Pancreas (tissue), 10 donors: Measurements from ENCODE around the gene STRBP. TPM values are rescaled to one million over a fixed set of nuclear protein-coding genes. Genes with fewer than 3 reads are reported as not detected.

ENCODE experiments used
- ATAC-seq, 4 donors: fragments of 200-7000 bp; cut with Tn5 transposase; one replicate each; pipeline versions ENCODE4 v1.8.0 to v1.9.1; 2020; ENCODE audit warnings: mild to moderate bottlenecking in 4 of 4, moderate library complexity in 4 of 4
- DNase-seq, 6 donors: peaks; one replicate each; pipeline ENCODE4 v3.0.0-alpha.2; 2020
- FAIRE-seq: peaks from 2 replicates; lab custom pipeline; 2012; peaks lifted over from hg19 to GRCh38; lab: Jason Lieb, UNC
- H3K27ac ChIP-seq, 4 donors: fragments of 200-600 bp; sonication (generic); 1 replicate in 3 of 4; 2 replicates in 1 of 4; pipeline versions ENCODE4 v1.5.0 to v1.8.0; 2020
- H3K27me3 ChIP-seq, 4 donors: fragments of 200-600 bp; one replicate each; pipeline ENCODE4 v1.8.0; 2021
- H3K36me3 ChIP-seq, 3 donors: fragments of 200-600 bp; sonication (generic) in 1 of 3; one replicate each; pipeline versions ENCODE4 v1.5.0 to v1.8.0; 2020 to 2021
- H3K4me1 ChIP-seq, 3 donors: fragments of 200-600 bp; one replicate each; pipeline ENCODE4 v1.8.0; 2021
- H3K4me3 ChIP-seq, 4 donors: fragments of 200-600 bp; sonication (generic) in 2 of 4; one replicate each; pipeline versions ENCODE4 v1.5.0 to v1.8.0; 2020 to 2021
- H3K9me3 ChIP-seq, 4 donors: fragments of 200-600 bp; one replicate each; pipeline ENCODE4 v1.8.0; 2021
- CTCF ChIP-seq, 4 donors: fragments of 200-600 bp; sonication (generic) in 3 of 4; IDR thresholded peaks; one replicate each; pipeline versions ENCODE4 v1.5.0 to v1.8.0; 2021; ENCODE audit warnings: antibody characterized with exemption in 4 of 4
- WGBS, 2 donors: extraction: QIAGEN DNeasy Blood & Tissue Kit; methylation state at CpG; one replicate each; pipeline ENCODE4 v1.1.7; 2013; 5-methylcytosine and 5-hydroxymethylcytosine counted together
- intact Hi-C, 3 donors: fragments of 100-400 bp; cut with DNase I; formaldehyde crosslinking; loops; one replicate each; pipeline versions ENCODE4 v1.11.1 to v1.14.2; 2022
- polyA plus RNA-seq, 2 donors: library from polyadenylated mRNA; stranded (reverse); fragments of 200-250 nt; gene quantifications; one replicate each; pipeline ENCODE4 v1.2.3, GENCODE V29; 2013
- total RNA-seq, 6 donors: library from RNA; stranded (reverse); fragmentation: NEBNext Ultra II Directional in 4 of 6; extraction: Animal tissue kit (Norgen Biotek cat#: 25700) in 4 of 6; gene quantifications; one replicate each; pipeline versions ENCODE4 v1.2.1 to v1.2.4, GENCODE V29; 2021 to 2023
- donor health status: healthy with polysubstance abuse.
- donor health status: DM: no; HTN: no; CAD: no; lungs with moderate emphysema.
- donor health status: DM: no; HTN: no; CAD: no.
- donor health status: control.
- donor health status: control.
- donor health status: Bipolar disorder and iron deficiency.
- donor health status: DM: yes; HTN: yes; CAD: no.
- donor health status: DM: no; HTN: no; CAD: no.
- donor health status: DM: no; HTN: no; CAD: no.
- donor health status: DM: yes; HTN: yes; CAD: no.

The STRBP gene
- total and polyA plus RNA-seq, 8 donors = 8.0 to 17.8 (median 12.5) TPM

GRCh38 chr9:123093141-123093540, 175.2 kb downstream of the STRBP start:
- FAIRE-seq (no peak), ATAC-seq (no peak), DNase-seq (no peak)
- no peak overlapping the region for H3K27ac ChIP-seq
- no peaks in the 10 kb centered on the region for H3K4me1 ChIP-seq
- intact Hi-C loops = loop anchor here in 1 of 3 donors (10.0 kb wide), 1 partner anchor 252 kb away; no protein-coding TSS in a partner anchor
- H3K9me3 ChIP-seq = no peaks in the 10 kb centered on the region
- peaks cover 0 to 46% (median 23%) of the 10 kb centered on the region in 3 donors for H3K36me3 ChIP-seq
- H3K4me3 ChIP-seq = no peak overlapping the region
- no peaks in the 10 kb centered on the region for H3K27me3 ChIP-seq
- 84 to 90% methylated on average over 3 of the region's 3 CpGs for WGBS, 2 donors
- TF ChIP-seq CTCF (IDR thresholded peaks at IDR 0.05) = no peak

DNA sequence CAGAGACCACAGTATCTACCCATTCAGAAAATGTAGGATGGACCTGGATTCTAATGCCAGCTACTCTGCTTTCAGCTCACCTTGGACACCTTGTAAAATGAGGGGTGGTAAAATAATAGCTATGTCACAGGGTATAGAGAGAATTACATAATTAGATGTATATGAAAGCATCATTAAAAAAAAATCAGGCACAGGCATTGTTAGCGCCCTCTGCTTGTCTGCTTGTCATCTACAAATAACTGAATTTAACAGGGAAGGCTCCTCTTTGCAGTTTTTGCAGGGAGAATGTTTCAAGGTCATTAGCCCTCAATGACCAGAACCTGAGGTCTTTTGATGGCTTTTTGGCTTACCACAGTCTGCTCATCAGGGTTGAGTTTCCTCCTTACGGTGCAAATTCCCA, 176.9 kb downstream of the STRBP start:
- no peaks in the 10 kb centered on the region for H3K9me3 ChIP-seq
- no peaks in the 10 kb centered on the region for H3K4me1 ChIP-seq
- no peak overlapping the region for H3K4me3 ChIP-seq
- DNase-seq = no peak
- FAIRE-seq = no peak
- no peak overlapping the region for H3K27ac ChIP-seq
- TF ChIP-seq CTCF (IDR thresholded peaks at IDR 0.05) = no peak
- H3K36me3 ChIP-seq = peaks cover 0 to 37% (median 9%) of the 10 kb centered on the region in 3 donors
- ATAC-seq = no peak
- intact Hi-C loops = loop anchor here in 1 of 3 donors (10.0 kb wide), 1 partner anchor 253 kb away; no protein-coding TSS in a partner anchor
- no peaks in the 10 kb centered on the region for H3K27me3 ChIP-seq
- WGBS, 2 donors = 90 to 94% methylated on average over 2 of the region's 2 CpGs

DNA sequence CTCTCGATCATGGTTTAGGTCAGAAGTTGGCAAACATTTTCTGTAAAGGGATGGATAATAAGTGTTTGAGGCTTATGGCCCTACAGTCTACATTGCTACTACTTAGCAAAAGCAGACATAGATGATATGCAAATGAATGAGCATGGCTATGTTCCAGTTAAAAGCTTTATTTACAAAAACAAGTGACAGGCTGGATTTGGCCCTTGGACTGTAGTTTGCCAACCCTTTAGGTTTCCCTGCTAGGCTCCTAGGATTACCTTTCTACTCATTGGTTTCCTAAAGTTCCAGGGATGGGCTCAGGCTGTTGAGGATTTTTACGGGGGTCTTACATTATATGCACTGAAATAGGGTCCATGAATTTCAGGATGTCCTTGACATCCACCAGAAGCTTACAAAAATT, 177.4 kb downstream of the STRBP start:
- H3K27ac ChIP-seq = no peak overlapping the region
- H3K4me1 ChIP-seq = no peaks in the 10 kb centered on the region
- H3K36me3 ChIP-seq = peaks cover 0 to 37% (median 9%) of the 10 kb centered on the region in 3 donors
- intact Hi-C loops = loop anchor here in 1 of 3 donors (10.0 kb wide), 1 partner anchor 254 kb away; no protein-coding TSS in a partner anchor
- FAIRE-seq (no peak), DNase-seq (no peak), ATAC-seq (no peak)
- no peaks in the 10 kb centered on the region for H3K27me3 ChIP-seq
- TF ChIP-seq CTCF (IDR thresholded peaks at IDR 0.05) = no peak
- no peak overlapping the region for H3K4me3 ChIP-seq
- 95 to 100% methylated on average over 2 of the region's 2 CpGs for WGBS, 2 donors
- no peaks in the 10 kb centered on the region for H3K9me3 ChIP-seq

DNA sequence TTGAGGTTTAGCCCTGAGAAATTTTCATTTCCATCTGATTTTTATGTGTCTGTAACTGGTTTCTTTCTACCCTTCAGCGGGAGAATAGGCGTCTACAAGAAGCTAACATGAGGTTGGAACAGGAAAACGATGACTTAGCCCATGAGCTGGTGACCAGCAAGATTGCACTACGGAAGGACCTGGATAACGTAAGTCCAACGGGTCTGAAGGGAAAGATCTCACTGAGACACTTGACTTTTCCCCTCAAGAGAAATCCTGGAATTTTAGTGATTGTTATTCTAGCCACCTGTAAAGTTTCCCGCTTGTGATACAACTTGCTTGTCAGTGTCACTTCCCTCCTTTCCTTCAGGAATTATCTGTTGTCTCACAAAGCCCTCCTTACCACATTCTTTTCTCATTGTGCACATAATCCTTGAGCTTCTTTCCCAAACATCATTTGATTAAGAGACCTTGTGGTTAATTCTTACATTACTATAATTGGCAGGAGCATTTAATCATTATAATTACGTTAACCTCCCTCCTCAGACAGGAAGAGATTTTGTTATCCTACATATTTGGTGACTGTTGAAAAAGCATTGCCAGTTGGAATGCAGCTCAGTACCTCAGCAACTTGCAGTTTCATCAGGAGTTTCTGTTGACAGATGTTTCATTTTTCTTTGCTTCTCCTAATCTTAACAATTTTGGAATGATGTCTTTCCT, 178.0 kb downstream of the STRBP start:
- no peak for DNase-seq
- intact Hi-C loops = loop anchor here in 1 of 3 donors (10.0 kb wide), 1 partner anchor 254 kb away; no protein-coding TSS in a partner anchor
- no peak overlapping the region for H3K27ac ChIP-seq
- no peaks in the 10 kb centered on the region for H3K9me3 ChIP-seq
- no peak for FAIRE-seq
- H3K27me3 ChIP-seq = no peaks in the 10 kb centered on the region
- no peaks in the 10 kb centered on the region for H3K4me1 ChIP-seq
- H3K4me3 ChIP-seq = no peak overlapping the region
- ATAC-seq = no peak
- no peak for TF ChIP-seq CTCF (IDR thresholded peaks at IDR 0.05)
- WGBS, 2 donors = 84 to 85% methylated on average over 8 of the region's 8 CpGs
- peaks cover 0 to 37% (median 9%) of the 10 kb centered on the region in 3 donors for H3K36me3 ChIP-seq

DNA sequence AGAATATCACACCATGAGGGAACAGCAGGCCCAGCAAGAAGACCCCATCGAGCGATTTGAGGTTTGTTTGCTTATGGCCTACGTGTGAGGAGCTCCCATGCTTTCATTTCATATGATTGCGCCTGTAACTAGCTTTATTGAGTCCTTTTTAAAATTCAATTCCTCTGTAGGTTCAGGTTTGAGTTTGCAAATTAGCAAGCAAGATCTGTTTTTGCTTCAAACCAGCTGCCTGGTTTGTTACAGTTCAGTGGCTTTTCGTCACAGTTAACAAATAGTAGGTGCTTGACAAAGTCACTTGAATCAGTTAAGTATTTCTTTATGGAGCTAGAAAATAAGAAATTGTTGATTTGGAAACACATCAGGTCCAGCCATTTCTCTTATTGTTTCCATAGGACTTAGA, 178.6 kb downstream of the STRBP start:
- WGBS, 2 donors = 93 to 94% methylated on average over 5 of the region's 5 CpGs
- Histone ChIP-seq H3K4me1 (no peaks in the 10 kb centered on the region), H3K27me3 (no peaks in the 10 kb centered on the region), H3K36me3 (peaks cover 0 to 37% (median 9%) of the 10 kb centered on the region in 3 donors), H3K4me3 (no peak overlapping the region), H3K9me3 (no peaks in the 10 kb centered on the region), H3K27ac (no peak overlapping the region)
- ATAC-seq (no peak), DNase-seq (no peak), FAIRE-seq (no peak)
- TF ChIP-seq CTCF (IDR thresholded peaks at IDR 0.05) = no peak
- intact Hi-C loops = loop anchor here in 2 of 3 donors (10.0 kb wide), 2 partner anchors 255 to 265 kb away; partner anchors contain the start of gene CRB2 (in 1 of the 2)
